H1 (cell line): ENCODE results near the gene RABGGTA. TPM values are rescaled to one million over a fixed set of nuclear protein-coding genes. Genes with fewer than 3 reads are reported as not detected.

Experiments used
- CTCF ChIA-PET: fragments of 300-600 bp; sonication (Branson Sonifier 250); formaldehyde crosslinking; loops from one replicate; lab custom pipeline; 2021; ENCODE audit not compliant: partially characterized antibody; lab: Charles Lee
- POLR2A ChIA-PET: fragments of 300-600 bp; sonication (Branson Sonifier 250); formaldehyde crosslinking; loops from one replicate; lab custom pipeline; 2021; ENCODE audit warnings: inconsistent platforms; ENCODE audit not compliant: partially characterized antibody; lab: Charles Lee
- DNase-seq, 2 experiments: peaks; one replicate each; pipeline versions ENCODE4 v3.0.0 to v3.0.0-alpha.2; 2010 to 2022; ENCODE audit warnings: low spot score in 2 of 2, low read depth in 1 of 2, mixed read lengths in 1 of 2
- FAIRE-seq: peaks from 2 replicates; lab custom pipeline; 2011; peaks lifted over from hg19 to GRCh38; lab: Jason Lieb, UNC
- H2AFZ ChIP-seq: 2 replicates; pipeline ENCODE4 v1.8.1; 2012; ENCODE audit warnings: low read length, inconsistent platforms
- H2AK5ac ChIP-seq: 2 replicates; pipeline ENCODE4 v1.6.1; 2013; ENCODE audit warnings: low read depth, low read length
- H2BK120ac ChIP-seq: replicated peaks from 2 replicates; pipeline ENCODE3; 2013; ENCODE audit warnings: low read depth, low read length, inconsistent platforms
- H2BK12ac ChIP-seq: 2 replicates; pipeline ENCODE4 v1.6.1; 2013; ENCODE audit warnings: low read depth, low read length
- H2BK15ac ChIP-seq: 2 replicates; pipeline ENCODE4 v1.6.1; 2013; ENCODE audit warnings: low read length
- H2BK20ac ChIP-seq: 2 replicates; pipeline ENCODE4 v1.6.1; 2013; ENCODE audit warnings: low read length
- H2BK5ac ChIP-seq: 2 replicates; pipeline ENCODE4 v1.6.1; 2013; ENCODE audit warnings: low read depth, low read length
- H3K14ac ChIP-seq: 2 replicates; pipeline ENCODE4 v1.6.1; 2013; ENCODE audit warnings: inconsistent platforms; ENCODE audit not compliant: insufficient read length
- H3K18ac ChIP-seq: 2 replicates; pipeline ENCODE4 v1.6.1; 2013; ENCODE audit warnings: low read length; ENCODE audit errors: extremely low read depth
- H3K23ac ChIP-seq: 2 replicates; pipeline ENCODE4 v1.6.1; 2013; ENCODE audit warnings: inconsistent platforms; ENCODE audit not compliant: insufficient read length
- H3K23me2 ChIP-seq: 2 replicates; pipeline ENCODE4 v1.6.1; 2013; ENCODE audit warnings: low read depth, low read length
- H3K27ac ChIP-seq: 2 replicates; pipeline ENCODE4 v1.6.1; 2011; ENCODE audit warnings: low read depth, low read length, inconsistent platforms
- H3K27me3 ChIP-seq, 4 experiments: replicated peaks in 1 of 4; 1 replicate in 1 of 4; 2 replicates in 3 of 4; pipeline versions ENCODE4 v1.6.1 to v1.8.1; 2011 to 2013; ENCODE audit warnings: low read length in 3 of 4, mild to moderate bottlenecking in 3 of 4, inconsistent platforms in 2 of 4, mixed read lengths in 2 of 4, moderate library complexity in 1 of 4; ENCODE audit not compliant: control insufficient read depth in 3 of 4, insufficient read depth in 3 of 4; ENCODE audit errors: extremely low read depth in 1 of 4
- H3K36me3 ChIP-seq, 4 experiments: 2 replicates each; pipeline versions ENCODE4 v1.6.1 to v1.8.1; 2011 to 2013; ENCODE audit warnings: mild to moderate bottlenecking in 4 of 4, low read length in 3 of 4, moderate library complexity in 2 of 4, control low read depth in 1 of 4, inconsistent platforms in 1 of 4; ENCODE audit not compliant: insufficient read depth in 4 of 4, control insufficient read depth in 2 of 4
- H3K4ac ChIP-seq: replicated peaks from 2 replicates; pipeline ENCODE3; 2013; ENCODE audit warnings: low read length, low read depth, mixed read lengths, inconsistent platforms; ENCODE audit not compliant: insufficient read length
- H3K4me1 ChIP-seq, 4 experiments: replicated peaks in 1 of 4; 1 replicate in 1 of 4; 2 replicates in 3 of 4; pipeline versions ENCODE4 v1.6.1 to v1.8.1; 2011 to 2013; ENCODE audit warnings: low read length in 3 of 4, inconsistent platforms in 2 of 4, mixed read lengths in 1 of 4; ENCODE audit not compliant: insufficient read depth in 4 of 4, control insufficient read depth in 3 of 4
- H3K4me2 ChIP-seq, 2 experiments: 2 replicates each; pipeline versions ENCODE4 v1.6.1 to v1.8.1; 2011 to 2013; ENCODE audit warnings: low read depth in 2 of 2, low read length in 2 of 2, control low read depth in 1 of 2, inconsistent platforms in 1 of 2, mild to moderate bottlenecking in 1 of 2; ENCODE audit not compliant: insufficient read depth in 1 of 2
- H3K4me3 ChIP-seq, 4 experiments: fragments of 200-600, 300-600 bp in 1 of 4; sonication (generic), shearing (Covaris generic), sonication (Bioruptor Twin) in 1 of 4; 2 replicates each; pipeline versions ENCODE4 v1.5.1 to v1.8.1; 2011 to 2016; ENCODE audit warnings: low read length in 4 of 4, low read depth in 3 of 4, control low read depth in 2 of 4, inconsistent platforms in 2 of 4, mild to moderate bottlenecking in 2 of 4, mixed read lengths in 1 of 4, moderate library complexity in 1 of 4; ENCODE audit not compliant: insufficient read depth in 2 of 4; ENCODE audit errors: extremely low read depth in 1 of 4
- H3K56ac ChIP-seq: replicated peaks from 2 replicates; pipeline ENCODE3; 2013; ENCODE audit warnings: low read depth, mild to moderate bottlenecking, mixed read lengths, low read length, inconsistent platforms; ENCODE audit not compliant: insufficient read length
- H3K79me1 ChIP-seq: 2 replicates; pipeline ENCODE4 v1.6.1; 2013; ENCODE audit warnings: low read depth, low read length, control low read depth
- H3K79me2 ChIP-seq, 2 experiments: 2 replicates each; pipeline versions ENCODE4 v1.6.1 to v1.8.1; 2012 to 2013; ENCODE audit warnings: low read length in 2 of 2, mild to moderate bottlenecking in 2 of 2, inconsistent platforms in 1 of 2; ENCODE audit not compliant: insufficient read depth in 2 of 2, control insufficient read depth in 1 of 2
- H3K9ac ChIP-seq, 4 experiments: replicated peaks in 1 of 4; 1 replicate in 1 of 4; 2 replicates in 3 of 4; pipeline versions ENCODE4 v1.6.1 to v1.8.1; 2011 to 2013; ENCODE audit warnings: low read depth in 3 of 4, low read length in 3 of 4, control low read depth in 2 of 4, mild to moderate bottlenecking in 2 of 4, moderate library complexity in 2 of 4, inconsistent platforms in 1 of 4; ENCODE audit errors: extremely low read depth in 1 of 4
- H3K9me3 ChIP-seq, 2 experiments: 2 replicates each; pipeline versions ENCODE4 v1.6.1 to v1.8.1; 2012 to 2013; ENCODE audit warnings: mild to moderate bottlenecking in 2 of 2, moderate library complexity in 2 of 2, control low read depth in 1 of 2, inconsistent platforms in 1 of 2, low read depth in 1 of 2, low read length in 1 of 2, mixed read lengths in 1 of 2; ENCODE audit not compliant: insufficient read depth in 2 of 2
- H4K20me1 ChIP-seq, 2 experiments: replicated peaks in 1 of 2; 2 replicates each; pipeline versions ENCODE3 to v1.8.1; 2011 to 2013; ENCODE audit warnings: inconsistent platforms in 2 of 2, low read length in 2 of 2, mild to moderate bottlenecking in 1 of 2; ENCODE audit not compliant: insufficient read depth in 2 of 2, control insufficient read depth in 1 of 2
- H4K5ac ChIP-seq: 2 replicates; pipeline ENCODE4 v1.6.1; 2013; ENCODE audit warnings: low read length, low read depth, mixed read lengths, inconsistent platforms; ENCODE audit not compliant: insufficient read length
- H4K8ac ChIP-seq: 2 replicates; pipeline ENCODE4 v1.8.0; 2013; ENCODE audit warnings: mild to moderate bottlenecking, moderate library complexity, low read length, inconsistent platforms; ENCODE audit not compliant: insufficient read depth; ENCODE audit errors: extremely low read depth
- H4K91ac ChIP-seq: replicated peaks from 2 replicates; pipeline ENCODE3; 2013; ENCODE audit warnings: low read length, mixed read lengths, inconsistent platforms; ENCODE audit not compliant: insufficient read length
- BRCA1 ChIP-seq: IDR thresholded peaks from 2 replicates; pipeline ENCODE4 v1.6.1; 2012; ENCODE audit warnings: low read depth, low read length, improper control_type of control experiment
- EGR1 ChIP-seq: IDR thresholded peaks from 2 replicates; pipeline ENCODE4 v1.6.1; 2011; ENCODE audit warnings: low read depth, low read length, borderline replicate concordance
- GTF2F1 ChIP-seq: IDR thresholded peaks from 2 replicates; pipeline ENCODE4 v1.6.1; 2012; ENCODE audit warnings: low read depth, low read length, improper control_type of control experiment, borderline replicate concordance
- HDAC6 ChIP-seq: IDR thresholded peaks from one replicate; pipeline ENCODE4 v1.7.1; 2012; ENCODE audit warnings: low read depth, mild to moderate bottlenecking, inconsistent platforms, low read length, moderate library complexity
- MAFK ChIP-seq: IDR thresholded peaks from 2 replicates; pipeline ENCODE4 v1.6.1; 2012; ENCODE audit warnings: low read depth, mild to moderate bottlenecking, improper control_type of control experiment, low read length
- RXRA ChIP-seq: IDR thresholded peaks from 2 replicates; pipeline ENCODE4 v1.6.1; 2011; ENCODE audit warnings: low read depth, mild to moderate bottlenecking, low read length, moderate library complexity; ENCODE audit not compliant: insufficient read depth
- TCF12 ChIP-seq: IDR thresholded peaks from 2 replicates; pipeline ENCODE4 v1.6.1; 2011; ENCODE audit warnings: low read depth, mild to moderate bottlenecking, low read length
- WGBS, 2 experiments: shearing (Covaris generic) in 1 of 2; methylation state at CpG; one replicate each; pipeline versions ENCODE4 v1.1.6 to v1.1.7; 2013 to 2015; ENCODE audit warnings: low lambda C conversion rate in 2 of 2, mixed read lengths in 2 of 2, inconsistent platforms in 1 of 2, low coverage in 1 of 2, missing lambda C conversion rate in 1 of 2; ENCODE audit not compliant: insufficient replicate concordance in 2 of 2, insufficient coverage in 1 of 2, insufficient read length in 1 of 2; ENCODE audit errors: extremely low coverage in 1 of 2, missing lambda C conversion rate in 1 of 2; 5-methylcytosine and 5-hydroxymethylcytosine counted together
- polyA plus RNA-seq, 7 experiments: library from polyadenylated mRNA; depleted of rRNA in 3 of 7; stranded (reverse) in 5 of 7; unstranded in 2 of 7; fragments of >200 nt in 5 of 7; fragments of 200-250 nt in 2 of 7; gene quantifications; 1 replicate in 5 of 7; 2 replicates in 1 of 7; 4 replicates in 1 of 7; pipeline versions ENCODE4 v1.2.1 to v1.2.3, GENCODE V29; 2011 to 2013; ENCODE audit warnings: missing spikeins in 2 of 7, mixed read lengths in 2 of 7
- total RNA-seq: library from RNA; stranded (reverse); fragmentation: NEBNext Ultra II Directional; extraction: Animal tissue kit (Norgen Biotek cat#: 25700); gene quantifications from 2 replicates; pipeline ENCODE4 v1.2.1, GENCODE V29; 2021

RABGGTA gene
- total and polyA plus RNA-seq, 2 of the 8 experiments (the other 6 are each of a cell fraction or from before 2014, with no cell fraction given): 16.0 to 49.8 TPM

DNA sequence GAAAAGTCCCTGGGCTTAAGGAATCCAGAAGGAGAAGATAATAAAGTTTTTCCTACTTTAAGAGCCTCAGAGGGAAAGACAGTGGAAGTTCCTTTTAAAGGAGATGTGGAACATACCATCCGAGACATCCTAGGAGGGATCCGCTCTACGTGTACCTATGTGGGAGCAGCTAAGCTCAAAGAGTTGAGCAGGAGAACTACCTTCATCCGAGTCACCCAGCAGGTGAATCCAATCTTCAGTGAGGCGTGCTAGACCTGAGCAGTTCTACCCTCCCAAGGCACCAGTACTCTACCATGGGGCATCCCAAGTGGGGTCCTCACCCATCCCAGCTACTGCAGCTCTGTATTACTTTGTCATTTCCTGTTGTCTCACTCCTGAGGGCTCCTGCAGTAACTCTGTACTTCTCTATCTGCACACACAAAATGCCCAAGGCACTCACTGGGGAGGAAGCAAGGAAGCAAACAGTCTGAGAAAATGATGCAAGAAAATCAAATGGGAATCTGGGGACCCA, 32.8 kb downstream of the RABGGTA start:
- WGBS, 2 experiments: 93% methylated on average over 5 of the region's 5 CpGs; no CpG with 5 or more reads in 1 of the 2 experiments
- Histone ChIP-seq H3K27ac (no peak overlapping the region), H3K23ac (no peak overlapping the region), H2BK5ac (no peak overlapping the region), H3K4me3 (no peak overlapping the region), H2BK20ac (no peak overlapping the region), H3K79me1 (no peaks in the 10 kb centered on the region; the same call in none of the 2 replicates), H3K18ac (no peak overlapping the region), H3K4me1 (peaks cover under 1 to 5% (median 2%) of the 10 kb centered on the region in 4 experiments; a peak in 6 of 7 replicates), H4K91ac (no peak overlapping the region), H3K27me3 (no peaks in the 10 kb centered on the region; a peak in 1 of 7 replicates), H2AFZ (no peak overlapping the region), H3K36me3 (peaks cover 19 to 58% (median 48%) of the 10 kb centered on the region in 4 experiments), H2AK5ac (no peak overlapping the region), H3K4me2 (no peak overlapping the region), H3K79me2 (peaks cover 0 to 10% of the 10 kb centered on the region in 2 experiments; a peak in 3 of 4 replicates), H3K4ac (no peak overlapping the region), H3K14ac (no peak overlapping the region), H4K20me1 (peaks cover 3 to 16% of the 10 kb centered on the region in 2 experiments), H3K9me3 (no peaks in the 10 kb centered on the region), H2BK12ac (no peak overlapping the region), H4K8ac (no peak overlapping the region), H3K23me2 (peaks cover 8% of the 10 kb centered on the region; the same call in 1 of the 2 replicates), H2BK15ac (no peak overlapping the region), H2BK120ac (no peak overlapping the region), H4K5ac (no peak overlapping the region), H3K56ac (no peak overlapping the region), H3K9ac (no peak overlapping the region; a peak in 1 of 7 replicates)
- CTCF ChIA-PET: interaction anchor here (0.9 to 2.5 kb wide), 7 partner anchors 11 to 101 kb away, joined by 3 to 10 read pairs (median 5); partner anchors contain the start of gene CIDEB
- no peak for FAIRE-seq
- no peak for DNase-seq
- TF ChIP-seq RXRA: no peak
- no peak for TF ChIP-seq HDAC6
- TF ChIP-seq BRCA1: no peak
- TF ChIP-seq TCF12: no peak
- TF ChIP-seq GTF2F1: no peak
- no peak for TF ChIP-seq EGR1
- TF ChIP-seq MAFK: no peak
- POLR2A ChIA-PET: interaction anchor here (0.6 to 5.1 kb wide), 10 partner anchors 8 to 85 kb away, joined by 3 to 19 read pairs (median 4); partner anchors contain the start of gene MDP1
